NCI-H128 (cell line): ENCODE data around the gene DCLK1.

Experiments used
- DNase-seq: peaks from one replicate; lab custom pipeline; 2025; ENCODE audit not compliant: unreplicated experiment; lab: John Stamatoyannopoulos, UW

The DCLK1 gene

GRCh38 chr13:35720690-35721554 is 410.3 kb downstream of the DCLK1 start:
- DNase-seq, result no peak

- DNase-seq, result no peak
Observed at GRCh38 chr13:35720290-35720689, 410.9 kb downstream of the DCLK1 start.
